IPS DF 4.7 (cell line): ENCODE measurements around the gene SCAMP4.
"Not testable (repeated sequence)": the region's sequence is repeated elsewhere in the genome, so short reads cannot be mapped to it uniquely, and the experiment has no call there.

Source experiments
- DNase-seq: peaks from one replicate; pipeline ENCODE4 v3.0.0-alpha.2; 2013; ENCODE audit warnings: low spot score; ENCODE audit errors: extremely low read depth

SCAMP4 gene

GRCh38 chr19:1866693-1867348, 38.4 kb upstream of the SCAMP4 start:
- DNase-seq, result no peak

GRCh38 chr19:1867349-1867724, 37.9 kb upstream of the SCAMP4 start:
- no peak for DNase-seq

GRCh38 chr19:1868971-1869370, 36.2 kb upstream of the SCAMP4 start:
- no peak for DNase-seq

- DNase-seq, result no peak
Measured at GRCh38 chr19:1871140-1871597, 34.0 kb upstream of the SCAMP4 start.

- no peak for DNase-seq
Measured at GRCh38 chr19:1871630-1872029, 33.6 kb upstream of the SCAMP4 start.

GRCh38 chr19:1872807-1873523, 32.2 kb upstream of the SCAMP4 start:
- no peak for DNase-seq

GRCh38 chr19:1873524-1874473, 31.4 kb upstream of the SCAMP4 start:
- no peak for DNase-seq

- no peak for DNase-seq
Measured at GRCh38 chr19:1874554-1875185, 30.5 kb upstream of the SCAMP4 start.

- not testable (repeated sequence) for DNase-seq
Measured at GRCh38 chr19:1875265-1875645, 29.9 kb upstream of the SCAMP4 start.

GRCh38 chr19:1875646-1876495, 29.3 kb upstream of the SCAMP4 start:
- no peak for DNase-seq

GRCh38 chr19:1876496-1877279, 28.5 kb upstream of the SCAMP4 start:
- not testable (repeated sequence) for DNase-seq

GRCh38 chr19:1877280-1877660, 27.9 kb upstream of the SCAMP4 start:
- DNase-seq, result not testable (repeated sequence)

- not testable (repeated sequence) for DNase-seq
Measured at GRCh38 chr19:1878583-1878982, 26.6 kb upstream of the SCAMP4 start.

GRCh38 chr19:1879982-1880381, 25.2 kb upstream of the SCAMP4 start:
- not testable (repeated sequence) for DNase-seq

GRCh38 chr19:1880611-1881392, 24.4 kb upstream of the SCAMP4 start:
- no peak for DNase-seq

GRCh38 chr19:1881393-1882088, 23.7 kb upstream of the SCAMP4 start:
- DNase-seq, result not testable (repeated sequence)

- no peak for DNase-seq
Measured at GRCh38 chr19:1882089-1882785, 23.0 kb upstream of the SCAMP4 start.
